WTC11 (cell line): Measurements from ENCODE around the gene SLC6A1. TPM values are rescaled to one million over a fixed set of nuclear protein-coding genes. Genes with fewer than 3 reads are reported as not detected.

Experiments used
- ATAC-seq: fragments of 200-7000 bp; cut with Tn5 transposase; 2 replicates; pipeline ENCODE4 v1.10.0; 2021; ENCODE audit warnings: mild to moderate bottlenecking, moderate library complexity
- CTCF ChIA-PET: fragments of 300-600 bp; sonication (Branson Sonifier 250); formaldehyde crosslinking; loops from one replicate; lab custom pipeline; 2021; ENCODE audit warnings: antibody characterized with exemption; lab: Charles Lee
- POLR2A ChIA-PET: fragments of 350-600 bp; sonication (Branson Sonifier 250); formaldehyde crosslinking; loops from one replicate; lab custom pipeline; 2021; ENCODE audit warnings: antibody characterized with exemption; lab: Charles Lee
- DNase-seq: peaks from one replicate; pipeline ENCODE4 v3.0.0; 2021; ENCODE audit warnings: low spot score
- H3K27ac Mint-ChIP-seq: 2 replicates; pipeline ENCODE4 v1.8.0; 2021; ENCODE audit warnings: mixed read lengths
- H3K27me3 Mint-ChIP-seq: 2 replicates; pipeline ENCODE4 v1.8.0; 2021; ENCODE audit warnings: low read depth, mild to moderate bottlenecking, moderate library complexity, mixed read lengths
- H3K36me3 Mint-ChIP-seq: 2 replicates; pipeline ENCODE4 v1.8.0; 2021; ENCODE audit warnings: mixed read lengths
- H3K4me1 Mint-ChIP-seq: 2 replicates; pipeline ENCODE4 v1.8.0; 2022; ENCODE audit warnings: mixed read lengths
- H3K4me3 Mint-ChIP-seq: 2 replicates; pipeline ENCODE4 v1.8.0; 2021; ENCODE audit warnings: mild to moderate bottlenecking, moderate library complexity, mixed read lengths
- H3K9me3 Mint-ChIP-seq: 2 replicates; pipeline ENCODE4 v1.8.0; 2021; ENCODE audit warnings: mixed read lengths
- CREM ChIP-seq: sonication (generic); formaldehyde crosslinking; IDR thresholded peaks from 2 replicates; pipeline ENCODE4 v1.8.1; 2022; ENCODE audit warnings: mild to moderate bottlenecking, missing genetic modification reagents, moderate library complexity
- E2F5 ChIP-seq: sonication (generic); formaldehyde crosslinking; IDR thresholded peaks from 2 replicates; pipeline ENCODE4 v1.8.1; 2022; ENCODE audit warnings: mild to moderate bottlenecking, moderate library complexity, missing genetic modification reagents
- ETV6 ChIP-seq: sonication (generic); formaldehyde crosslinking; IDR thresholded peaks from 2 replicates; pipeline ENCODE4 v1.8.1; 2022; ENCODE audit warnings: mild to moderate bottlenecking, missing genetic modification reagents
- FOXK1 ChIP-seq: sonication (generic); formaldehyde crosslinking; IDR thresholded peaks from 2 replicates; pipeline ENCODE4 v1.8.0; 2022; ENCODE audit warnings: mild to moderate bottlenecking, moderate library complexity, missing genetic modification reagents
- GABPB1 ChIP-seq: sonication (generic); formaldehyde crosslinking; IDR thresholded peaks from 2 replicates; pipeline ENCODE4 v1.8.1; 2023; ENCODE audit warnings: mild to moderate bottlenecking, missing genetic modification reagents
- GTF2I ChIP-seq: fragments of 250-450 bp; sonication (Bioruptor Pico); conservative IDR thresholded peaks from 2 replicates; pipeline ENCODE4 v1.4.0; 2021; ENCODE audit warnings: mild to moderate bottlenecking
- MLX ChIP-seq: sonication (generic); formaldehyde crosslinking; IDR thresholded peaks from 2 replicates; pipeline ENCODE4 v1.8.1; 2023; ENCODE audit warnings: mild to moderate bottlenecking, missing genetic modification reagents, moderate library complexity
- MYBL2 ChIP-seq: sonication (generic); formaldehyde crosslinking; IDR thresholded peaks from 2 replicates; pipeline ENCODE4 v1.8.1; 2023; ENCODE audit warnings: mild to moderate bottlenecking, moderate library complexity, missing genetic modification reagents
- NR1H2 ChIP-seq: sonication (generic); formaldehyde crosslinking; IDR thresholded peaks from 2 replicates; pipeline ENCODE4 v1.9.0; 2021; ENCODE audit warnings: mild to moderate bottlenecking, moderate library complexity, missing genetic modification reagents
- NR2C2 ChIP-seq: sonication (generic); formaldehyde crosslinking; IDR thresholded peaks from 2 replicates; pipeline ENCODE4 v1.8.0; 2022; ENCODE audit warnings: mild to moderate bottlenecking, missing genetic modification reagents
- PRRX2 ChIP-seq: fragments of 250-450 bp; sonication (Bioruptor Pico); IDR thresholded peaks from 2 replicates; pipeline ENCODE4 v1.8.0; 2021; ENCODE audit warnings: mild to moderate bottlenecking
- RELA ChIP-seq: sonication (generic); formaldehyde crosslinking; IDR thresholded peaks from 2 replicates; pipeline ENCODE4 v1.8.1; 2022; ENCODE audit warnings: missing genetic modification reagents, mild to moderate bottlenecking, borderline replicate concordance
- SMAD4 ChIP-seq: sonication (generic); formaldehyde crosslinking; IDR thresholded peaks from 2 replicates; pipeline ENCODE4 v1.8.0; 2022; ENCODE audit warnings: mild to moderate bottlenecking, missing genetic modification reagents
- TEAD1 ChIP-seq: sonication (generic); formaldehyde crosslinking; IDR thresholded peaks from 2 replicates; pipeline ENCODE4 v1.8.0; 2022; ENCODE audit warnings: mild to moderate bottlenecking, missing genetic modification reagents
- TP53 ChIP-seq: sonication (generic); formaldehyde crosslinking; IDR thresholded peaks from 2 replicates; pipeline ENCODE4 v1.8.1; 2023; ENCODE audit warnings: mild to moderate bottlenecking, missing genetic modification reagents
- ZBTB21 ChIP-seq: sonication (generic); formaldehyde crosslinking; IDR thresholded peaks from 2 replicates; pipeline ENCODE4 v1.8.1; 2023; ENCODE audit warnings: mild to moderate bottlenecking, missing genetic modification reagents, borderline replicate concordance
- ZMAT4 ChIP-seq: fragments of 250-450 bp; sonication (Bioruptor Pico); IDR thresholded peaks from 2 replicates; pipeline ENCODE4 v1.9.0; 2021; ENCODE audit warnings: mild to moderate bottlenecking
- ZNF138 ChIP-seq: sonication (generic); formaldehyde crosslinking; conservative IDR thresholded peaks from 2 replicates; pipeline ENCODE4 v1.8.1; 2022; ENCODE audit warnings: mild to moderate bottlenecking, moderate library complexity, missing genetic modification reagents
- ZNF219 ChIP-seq: sonication (generic); formaldehyde crosslinking; IDR thresholded peaks from 2 replicates; pipeline ENCODE4 v1.8.0; 2023; ENCODE audit warnings: missing genetic modification reagents, mild to moderate bottlenecking, borderline replicate concordance
- ZNF263 ChIP-seq: sonication (generic); formaldehyde crosslinking; IDR thresholded peaks from 2 replicates; pipeline ENCODE4 v1.8.1; 2022; ENCODE audit warnings: low read depth, mild to moderate bottlenecking, moderate library complexity, missing genetic modification reagents
- ZNF317 ChIP-seq: sonication (generic); formaldehyde crosslinking; IDR thresholded peaks from 2 replicates; pipeline ENCODE4 v1.8.1; 2023; ENCODE audit warnings: low read depth, mild to moderate bottlenecking, moderate library complexity, missing genetic modification reagents, borderline replicate concordance
- ZNF671 ChIP-seq: fragments of 250-450 bp; sonication (Bioruptor Pico); IDR thresholded peaks from 2 replicates; pipeline ENCODE4 v1.8.0; 2021; ENCODE audit warnings: mild to moderate bottlenecking
- total RNA-seq: library from RNA; stranded (reverse); gene quantifications from 3 replicates; pipeline ENCODE4 v1.2.3, GENCODE V29; 2021
- TF ChIP-seq, protein P1 (sequence below): fragments of 250-450 bp; sonication (Bioruptor Pico); IDR thresholded peaks from 2 replicates; pipeline ENCODE4 v1.9.0; 2021; ENCODE audit warnings: mild to moderate bottlenecking, borderline replicate concordance
- TF ChIP-seq, protein P2 (sequence below): sonication (generic); formaldehyde crosslinking; IDR thresholded peaks from 2 replicates; pipeline ENCODE4 v1.8.0; 2023; ENCODE audit warnings: missing genetic modification reagents, mild to moderate bottlenecking, borderline replicate concordance
- TF ChIP-seq, protein P3 (sequence below): sonication (generic); formaldehyde crosslinking; conservative IDR thresholded peaks from 2 replicates; pipeline ENCODE4 v1.8.1; 2022; ENCODE audit warnings: mild to moderate bottlenecking, missing genetic modification reagents
- TF ChIP-seq, protein P4 (sequence below): fragments of 250-450 bp; sonication (Bioruptor Pico); IDR thresholded peaks from 2 replicates; pipeline ENCODE4 v1.8.0; 2021; ENCODE audit warnings: mild to moderate bottlenecking

The SLC6A1 gene
- total RNA-seq, 1 experiment from 2014 or later = 0.72 TPM

- TF ChIP-seq, protein P1, sequence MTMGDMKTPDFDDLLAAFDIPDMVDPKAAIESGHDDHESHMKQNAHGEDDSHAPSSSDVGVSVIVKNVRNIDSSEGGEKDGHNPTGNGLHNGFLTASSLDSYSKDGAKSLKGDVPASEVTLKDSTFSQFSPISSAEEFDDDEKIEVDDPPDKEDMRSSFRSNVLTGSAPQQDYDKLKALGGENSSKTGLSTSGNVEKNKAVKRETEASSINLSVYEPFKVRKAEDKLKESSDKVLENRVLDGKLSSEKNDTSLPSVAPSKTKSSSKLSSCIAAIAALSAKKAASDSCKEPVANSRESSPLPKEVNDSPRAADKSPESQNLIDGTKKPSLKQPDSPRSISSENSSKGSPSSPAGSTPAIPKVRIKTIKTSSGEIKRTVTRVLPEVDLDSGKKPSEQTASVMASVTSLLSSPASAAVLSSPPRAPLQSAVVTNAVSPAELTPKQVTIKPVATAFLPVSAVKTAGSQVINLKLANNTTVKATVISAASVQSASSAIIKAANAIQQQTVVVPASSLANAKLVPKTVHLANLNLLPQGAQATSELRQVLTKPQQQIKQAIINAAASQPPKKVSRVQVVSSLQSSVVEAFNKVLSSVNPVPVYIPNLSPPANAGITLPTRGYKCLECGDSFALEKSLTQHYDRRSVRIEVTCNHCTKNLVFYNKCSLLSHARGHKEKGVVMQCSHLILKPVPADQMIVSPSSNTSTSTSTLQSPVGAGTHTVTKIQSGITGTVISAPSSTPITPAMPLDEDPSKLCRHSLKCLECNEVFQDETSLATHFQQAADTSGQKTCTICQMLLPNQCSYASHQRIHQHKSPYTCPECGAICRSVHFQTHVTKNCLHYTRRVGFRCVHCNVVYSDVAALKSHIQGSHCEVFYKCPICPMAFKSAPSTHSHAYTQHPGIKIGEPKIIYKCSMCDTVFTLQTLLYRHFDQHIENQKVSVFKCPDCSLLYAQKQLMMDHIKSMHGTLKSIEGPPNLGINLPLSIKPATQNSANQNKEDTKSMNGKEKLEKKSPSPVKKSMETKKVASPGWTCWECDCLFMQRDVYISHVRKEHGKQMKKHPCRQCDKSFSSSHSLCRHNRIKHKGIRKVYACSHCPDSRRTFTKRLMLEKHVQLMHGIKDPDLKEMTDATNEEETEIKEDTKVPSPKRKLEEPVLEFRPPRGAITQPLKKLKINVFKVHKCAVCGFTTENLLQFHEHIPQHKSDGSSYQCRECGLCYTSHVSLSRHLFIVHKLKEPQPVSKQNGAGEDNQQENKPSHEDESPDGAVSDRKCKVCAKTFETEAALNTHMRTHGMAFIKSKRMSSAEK (CRISPR knock-in tag) = no peak
- no peak for TF ChIP-seq MYBL2
- no peak for TF ChIP-seq NR2C2 (CRISPR knock-in tag)
- TF ChIP-seq ZMAT4 = no peak
- TF ChIP-seq, protein P2, sequence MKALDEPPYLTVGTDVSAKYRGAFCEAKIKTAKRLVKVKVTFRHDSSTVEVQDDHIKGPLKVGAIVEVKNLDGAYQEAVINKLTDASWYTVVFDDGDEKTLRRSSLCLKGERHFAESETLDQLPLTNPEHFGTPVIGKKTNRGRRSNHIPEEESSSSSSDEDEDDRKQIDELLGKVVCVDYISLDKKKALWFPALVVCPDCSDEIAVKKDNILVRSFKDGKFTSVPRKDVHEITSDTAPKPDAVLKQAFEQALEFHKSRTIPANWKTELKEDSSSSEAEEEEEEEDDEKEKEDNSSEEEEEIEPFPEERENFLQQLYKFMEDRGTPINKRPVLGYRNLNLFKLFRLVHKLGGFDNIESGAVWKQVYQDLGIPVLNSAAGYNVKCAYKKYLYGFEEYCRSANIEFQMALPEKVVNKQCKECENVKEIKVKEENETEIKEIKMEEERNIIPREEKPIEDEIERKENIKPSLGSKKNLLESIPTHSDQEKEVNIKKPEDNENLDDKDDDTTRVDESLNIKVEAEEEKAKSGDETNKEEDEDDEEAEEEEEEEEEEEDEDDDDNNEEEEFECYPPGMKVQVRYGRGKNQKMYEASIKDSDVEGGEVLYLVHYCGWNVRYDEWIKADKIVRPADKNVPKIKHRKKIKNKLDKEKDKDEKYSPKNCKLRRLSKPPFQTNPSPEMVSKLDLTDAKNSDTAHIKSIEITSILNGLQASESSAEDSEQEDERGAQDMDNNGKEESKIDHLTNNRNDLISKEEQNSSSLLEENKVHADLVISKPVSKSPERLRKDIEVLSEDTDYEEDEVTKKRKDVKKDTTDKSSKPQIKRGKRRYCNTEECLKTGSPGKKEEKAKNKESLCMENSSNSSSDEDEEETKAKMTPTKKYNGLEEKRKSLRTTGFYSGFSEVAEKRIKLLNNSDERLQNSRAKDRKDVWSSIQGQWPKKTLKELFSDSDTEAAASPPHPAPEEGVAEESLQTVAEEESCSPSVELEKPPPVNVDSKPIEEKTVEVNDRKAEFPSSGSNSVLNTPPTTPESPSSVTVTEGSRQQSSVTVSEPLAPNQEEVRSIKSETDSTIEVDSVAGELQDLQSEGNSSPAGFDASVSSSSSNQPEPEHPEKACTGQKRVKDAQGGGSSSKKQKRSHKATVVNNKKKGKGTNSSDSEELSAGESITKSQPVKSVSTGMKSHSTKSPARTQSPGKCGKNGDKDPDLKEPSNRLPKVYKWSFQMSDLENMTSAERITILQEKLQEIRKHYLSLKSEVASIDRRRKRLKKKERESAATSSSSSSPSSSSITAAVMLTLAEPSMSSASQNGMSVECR (CRISPR knock-in tag) = no peak
- no peak for TF ChIP-seq TEAD1 (CRISPR knock-in tag)
- TF ChIP-seq ZNF263 (CRISPR knock-in tag) = no peak
- TF ChIP-seq E2F5 (CRISPR knock-in tag) = no peak
- TF ChIP-seq TP53 = no peak
- TF ChIP-seq FOXK1 = no peak
Measured at GRCh38 chr3:11019116-11019819, 26.7 kb downstream of the SLC6A1 start (continued).

GRCh38 chr3:11020764-11021163 lies 28.2 kb downstream of the SLC6A1 start:
- no peak overlapping the region for H3K27ac Mint-ChIP-seq
- no peak overlapping the region for H3K4me3 Mint-ChIP-seq
- H3K9me3 Mint-ChIP-seq = peaks cover 12% of the 10 kb centered on the region
- ChIA-PET CTCF (interaction anchor here (0.7 to 3.8 kb wide), 5 partner anchors 19 to 75 kb away, joined by 3 to 22 read pairs (median 7); no protein-coding TSS in a partner anchor), POLR2A (no interaction called here)
- no peak for DNase-seq
- H3K27me3 Mint-ChIP-seq = peaks cover 7% of the 10 kb centered on the region
- peaks cover 4% of the 10 kb centered on the region for H3K36me3 Mint-ChIP-seq
- no peak for ATAC-seq
- H3K4me1 Mint-ChIP-seq = no peaks in the 10 kb centered on the region
- TF ChIP-seq, protein P3, sequence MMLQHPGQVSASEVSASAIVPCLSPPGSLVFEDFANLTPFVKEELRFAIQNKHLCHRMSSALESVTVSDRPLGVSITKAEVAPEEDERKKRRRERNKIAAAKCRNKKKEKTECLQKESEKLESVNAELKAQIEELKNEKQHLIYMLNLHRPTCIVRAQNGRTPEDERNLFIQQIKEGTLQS (CRISPR knock-in tag) = no peak
- TF ChIP-seq MYBL2 (no peak), ZNF317 (no peak), CREM (CRISPR knock-in tag) (no peak), SMAD4 (CRISPR knock-in tag) (no peak), GABPB1 (CRISPR knock-in tag) (no peak), ZNF219 (no peak), ZNF671 (CRISPR knock-in tag) (no peak), GTF2I (CRISPR knock-in tag) (no peak), ZNF138 (CRISPR knock-in tag) (no peak), ETV6 (CRISPR knock-in tag) (no peak), RELA (CRISPR knock-in tag) (no peak), NR1H2 (CRISPR knock-in tag) (no peak), ZBTB21 (CRISPR knock-in tag) (no peak), PRRX2 (no peak), MLX (CRISPR knock-in tag) (no peak)
- TF ChIP-seq, protein P4, sequence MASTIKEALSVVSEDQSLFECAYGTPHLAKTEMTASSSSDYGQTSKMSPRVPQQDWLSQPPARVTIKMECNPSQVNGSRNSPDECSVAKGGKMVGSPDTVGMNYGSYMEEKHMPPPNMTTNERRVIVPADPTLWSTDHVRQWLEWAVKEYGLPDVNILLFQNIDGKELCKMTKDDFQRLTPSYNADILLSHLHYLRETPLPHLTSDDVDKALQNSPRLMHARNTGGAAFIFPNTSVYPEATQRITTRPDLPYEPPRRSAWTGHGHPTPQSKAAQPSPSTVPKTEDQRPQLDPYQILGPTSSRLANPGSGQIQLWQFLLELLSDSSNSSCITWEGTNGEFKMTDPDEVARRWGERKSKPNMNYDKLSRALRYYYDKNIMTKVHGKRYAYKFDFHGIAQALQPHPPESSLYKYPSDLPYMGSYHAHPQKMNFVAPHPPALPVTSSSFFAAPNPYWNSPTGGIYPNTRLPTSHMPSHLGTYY (CRISPR knock-in tag) = no peak
